ENCODE results near the gene ATCAY. TPM values are rescaled to one million over a fixed set of nuclear protein-coding genes. Genes with fewer than 3 reads are reported as not detected.
"Not testable (repeated sequence)": the region's sequence is repeated elsewhere in the genome, so short reads cannot be mapped to it uniquely, and the experiment has no call there.

ATCAY gene
- total RNA-seq, 2 experiments from 2014 or later: not detected

DNA sequence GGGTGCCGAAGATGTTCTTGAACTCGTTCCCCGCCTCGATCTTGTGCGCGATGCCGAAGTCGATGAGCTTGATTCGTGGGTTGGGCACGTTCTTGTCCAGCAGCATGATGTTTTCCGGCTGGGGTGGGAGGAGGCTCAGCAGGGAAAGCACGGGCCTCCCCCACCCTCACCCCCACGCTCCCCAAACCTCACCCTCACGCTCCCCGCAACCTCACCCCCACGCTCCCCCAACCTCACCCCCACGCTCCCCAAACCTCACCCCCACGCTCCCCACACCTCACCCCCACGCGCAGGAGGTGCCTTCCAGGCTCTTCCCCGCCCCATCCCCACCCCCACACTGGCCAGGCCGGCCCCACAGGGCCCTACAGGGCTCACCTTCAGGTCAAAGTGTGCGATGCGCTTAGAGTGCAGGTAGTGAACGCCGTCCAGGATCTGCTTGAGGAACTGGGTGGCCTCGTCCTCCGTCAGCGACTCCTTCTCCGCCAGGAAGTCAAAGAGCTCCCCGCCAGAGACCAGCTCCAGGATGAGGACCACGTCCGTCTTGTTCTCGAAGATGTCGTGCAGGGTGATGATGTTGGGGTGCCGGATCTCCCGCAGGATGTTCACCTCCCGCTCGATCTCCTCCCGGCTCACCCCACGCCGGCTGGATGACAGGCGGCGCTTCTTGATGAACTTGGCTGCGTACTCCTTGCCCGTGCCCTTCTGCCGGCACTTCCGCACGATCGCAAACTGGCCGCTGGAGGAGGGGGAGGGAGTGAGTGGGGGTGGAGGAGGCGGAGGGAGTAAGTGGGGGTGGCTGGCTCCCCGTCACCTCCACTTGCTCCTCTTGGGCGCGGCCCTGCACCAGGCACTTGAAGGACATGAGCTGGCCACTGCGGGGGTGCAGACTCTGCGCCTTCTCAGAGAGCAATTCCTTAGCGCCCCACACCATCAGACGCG is 84.0 kb downstream of the ATCAY start:
- Histone ChIP-seq H3K4me2 (ENCODE audit: low read length) (no peak overlapping the region), H3K4me3 (ENCODE audit: low read depth, low read length, poor library complexity, severe bottlenecking) (no peak overlapping the region), H3K4me1 (ENCODE audit: insufficient read depth, low read length, poor library complexity, severe bottlenecking) (peaks cover under 1% of the 10 kb centered on the region), H2AFZ (ENCODE audit: low read length) (no peak overlapping the region), H3K36me3 (ENCODE audit: insufficient read depth, low read length) (peaks cover 67% of the 10 kb centered on the region), H3K9me3 (ENCODE audit: low read length) (no peaks in the 10 kb centered on the region), H4K20me1 (ENCODE audit: insufficient read depth, low read length) (no peaks in the 10 kb centered on the region), H3K79me2 (ENCODE audit: insufficient read depth, low read depth, low read length) (peaks cover 6% of the 10 kb centered on the region; the same call in 1 of the 2 replicates), H3K9me2 (ENCODE audit: insufficient read depth, low read length) (no peaks in the 10 kb centered on the region), H3K27ac (ENCODE audit: low read depth, low read length, poor library complexity, severe bottlenecking) (no peak overlapping the region)
- no peak for TF ChIP-seq EZH2phosphoT487 (IDR thresholded peaks at IDR 0.05; ENCODE audit: borderline replicate concordance, low read depth, low read length)
- TF ChIP-seq, protein P1, sequence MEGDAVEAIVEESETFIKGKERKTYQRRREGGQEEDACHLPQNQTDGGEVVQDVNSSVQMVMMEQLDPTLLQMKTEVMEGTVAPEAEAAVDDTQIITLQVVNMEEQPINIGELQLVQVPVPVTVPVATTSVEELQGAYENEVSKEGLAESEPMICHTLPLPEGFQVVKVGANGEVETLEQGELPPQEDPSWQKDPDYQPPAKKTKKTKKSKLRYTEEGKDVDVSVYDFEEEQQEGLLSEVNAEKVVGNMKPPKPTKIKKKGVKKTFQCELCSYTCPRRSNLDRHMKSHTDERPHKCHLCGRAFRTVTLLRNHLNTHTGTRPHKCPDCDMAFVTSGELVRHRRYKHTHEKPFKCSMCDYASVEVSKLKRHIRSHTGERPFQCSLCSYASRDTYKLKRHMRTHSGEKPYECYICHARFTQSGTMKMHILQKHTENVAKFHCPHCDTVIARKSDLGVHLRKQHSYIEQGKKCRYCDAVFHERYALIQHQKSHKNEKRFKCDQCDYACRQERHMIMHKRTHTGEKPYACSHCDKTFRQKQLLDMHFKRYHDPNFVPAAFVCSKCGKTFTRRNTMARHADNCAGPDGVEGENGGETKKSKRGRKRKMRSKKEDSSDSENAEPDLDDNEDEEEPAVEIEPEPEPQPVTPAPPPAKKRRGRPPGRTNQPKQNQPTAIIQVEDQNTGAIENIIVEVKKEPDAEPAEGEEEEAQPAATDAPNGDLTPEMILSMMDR (conservative IDR thresholded peaks at IDR 0.05; ENCODE audit: low read length): no peak
- ChIA-PET POLR2A (no interaction called here), CTCF (ENCODE audit: unreplicated experiment) (no interaction called here)
- intact Hi-C loops (cut with micrococcal nuclease; ENCODE audit: unreplicated experiment): no loop called here
- BruUV-seq (replicated peaks): no TSS peak
- DNase-seq (ENCODE audit: low spot score): no peak

DNA sequence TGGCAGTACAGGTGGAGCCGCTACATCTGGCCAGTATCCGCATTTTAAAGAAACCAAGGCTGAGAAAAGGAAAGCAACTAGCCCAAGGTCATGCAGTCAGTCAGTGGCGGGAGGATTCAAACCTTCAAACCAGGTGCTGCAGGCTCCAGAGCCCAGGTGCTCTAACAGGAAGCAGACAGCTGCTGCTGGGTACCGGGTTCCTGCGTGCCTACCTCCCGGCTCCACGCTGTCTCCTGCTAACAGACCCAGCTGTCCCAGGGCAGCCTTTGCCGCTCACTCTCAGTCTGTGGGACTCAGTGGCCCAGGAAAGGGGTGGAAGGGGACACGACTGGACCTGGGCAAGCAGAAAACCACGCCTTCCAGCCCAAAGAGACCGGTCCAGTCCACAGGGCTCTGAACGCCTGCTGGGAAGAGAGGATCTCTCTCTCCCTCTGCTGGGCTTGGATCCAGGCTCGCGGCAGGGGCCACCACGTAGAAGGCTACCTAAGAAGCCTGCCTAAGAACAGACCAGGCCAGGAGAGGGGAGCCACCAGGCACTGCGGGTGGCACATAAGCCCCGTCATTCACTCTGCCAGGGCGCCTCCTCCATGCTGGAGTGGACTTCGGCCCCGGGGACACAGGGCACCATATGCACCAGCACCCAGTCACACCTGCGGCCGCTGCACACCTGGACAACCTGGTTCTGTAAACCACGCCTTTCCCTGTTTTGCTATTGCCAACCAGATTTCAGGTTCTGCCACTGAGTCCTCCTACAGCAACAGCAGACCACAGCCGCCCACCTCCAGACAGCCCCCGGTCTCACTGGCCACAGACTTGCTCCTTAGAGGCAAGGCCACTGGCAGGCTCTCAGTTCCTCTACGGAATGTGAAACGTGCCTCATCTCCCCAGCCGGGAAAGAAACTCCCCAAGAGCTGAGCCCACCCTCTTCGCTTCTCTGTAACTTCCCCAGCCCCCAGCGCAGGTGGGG is 85.8 kb downstream of the ATCAY start:
- no peaks in the 10 kb centered on the region for H3K9me2 ChIP-seq (ENCODE audit: insufficient read depth, low read length)
- H3K79me2 ChIP-seq (ENCODE audit: insufficient read depth, low read depth, low read length): peaks cover 18% of the 10 kb centered on the region; the same call in 1 of the 2 replicates
- ChIA-PET POLR2A (no interaction called here), CTCF (ENCODE audit: unreplicated experiment) (no interaction called here)
- H3K4me2 ChIP-seq (ENCODE audit: low read length): no peak overlapping the region
- intact Hi-C loops (cut with micrococcal nuclease; ENCODE audit: unreplicated experiment): no loop called here
- H3K36me3 ChIP-seq (ENCODE audit: insufficient read depth, low read length): peaks cover 58% of the 10 kb centered on the region
- no peaks in the 10 kb centered on the region; the same call in 1 of the 2 replicates for H4K20me1 ChIP-seq (ENCODE audit: insufficient read depth, low read length)
- no peak overlapping the region for H2AFZ ChIP-seq (ENCODE audit: low read length)
- no peak overlapping the region for H3K27ac ChIP-seq (ENCODE audit: low read depth, low read length, poor library complexity, severe bottlenecking)
- H3K9me3 ChIP-seq (ENCODE audit: low read length): no peaks in the 10 kb centered on the region
- no peak for DNase-seq (ENCODE audit: low spot score)
- peaks cover 11% of the 10 kb centered on the region for H3K4me1 ChIP-seq (ENCODE audit: insufficient read depth, low read length, poor library complexity, severe bottlenecking)
- TF ChIP-seq, protein P1 (conservative IDR thresholded peaks at IDR 0.05; ENCODE audit: low read length): no peak
- no TSS peak for BruUV-seq (replicated peaks)
- no peak overlapping the region for H3K4me3 ChIP-seq (ENCODE audit: low read depth, low read length, poor library complexity, severe bottlenecking)

DNA sequence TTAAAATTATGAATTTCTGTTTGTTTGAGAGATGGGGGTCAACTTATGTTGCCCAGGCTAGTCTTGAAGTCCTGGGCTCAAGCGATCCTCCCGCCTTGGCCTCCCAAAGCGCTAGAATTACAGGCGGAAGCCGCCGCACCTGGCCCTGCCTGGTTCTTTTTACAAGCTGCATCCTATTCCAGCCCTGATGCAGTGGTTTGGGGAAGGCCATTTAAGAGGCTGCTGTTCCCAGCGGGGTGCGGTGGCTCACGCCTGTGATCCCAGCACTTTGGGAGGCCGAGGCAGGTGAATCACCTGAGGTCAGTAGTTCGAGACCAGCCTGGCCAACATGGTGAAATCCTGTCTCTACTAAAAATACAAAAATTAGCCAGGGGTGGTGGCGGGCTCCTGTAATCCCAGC is 87.5 kb downstream of the ATCAY start:
- H3K36me3 ChIP-seq (ENCODE audit: insufficient read depth, low read length): peaks cover 57% of the 10 kb centered on the region
- H4K20me1 ChIP-seq (ENCODE audit: insufficient read depth, low read length); H2AFZ ChIP-seq (ENCODE audit: low read length); H3K9me3 ChIP-seq (ENCODE audit: low read length); intact Hi-C loops (cut with micrococcal nuclease; ENCODE audit: unreplicated experiment); H3K9me2 ChIP-seq (ENCODE audit: insufficient read depth, low read length); H3K27ac ChIP-seq (ENCODE audit: low read depth, low read length, poor library complexity, severe bottlenecking); DNase-seq (ENCODE audit: low spot score); H3K4me2 ChIP-seq (ENCODE audit: low read length); H3K4me3 ChIP-seq (ENCODE audit: low read depth, low read length, poor library complexity, severe bottlenecking); CTCF ChIA-PET (ENCODE audit: unreplicated experiment); BruUV-seq (replicated peaks): not testable (repeated sequence)
- POLR2A ChIA-PET: interaction anchor here (1.9 kb wide), 1 partner anchor 16 kb away, joined by 7 read pairs; no protein-coding TSS in a partner anchor
- peaks cover 18% of the 10 kb centered on the region; the same call in 1 of the 2 replicates for H3K79me2 ChIP-seq (ENCODE audit: insufficient read depth, low read depth, low read length)
- H3K4me1 ChIP-seq (ENCODE audit: insufficient read depth, low read length, poor library complexity, severe bottlenecking): peaks cover 21% of the 10 kb centered on the region

Data from OCI-LY7 (cell line).